ENCODE results near the gene MYL5. TPM values are rescaled to one million over a fixed set of nuclear protein-coding genes. Genes with fewer than 3 reads are reported as not detected.

MYL5 gene
- total RNA-seq, 1 experiment from 2014 or later: 11.7 TPM

DNA sequence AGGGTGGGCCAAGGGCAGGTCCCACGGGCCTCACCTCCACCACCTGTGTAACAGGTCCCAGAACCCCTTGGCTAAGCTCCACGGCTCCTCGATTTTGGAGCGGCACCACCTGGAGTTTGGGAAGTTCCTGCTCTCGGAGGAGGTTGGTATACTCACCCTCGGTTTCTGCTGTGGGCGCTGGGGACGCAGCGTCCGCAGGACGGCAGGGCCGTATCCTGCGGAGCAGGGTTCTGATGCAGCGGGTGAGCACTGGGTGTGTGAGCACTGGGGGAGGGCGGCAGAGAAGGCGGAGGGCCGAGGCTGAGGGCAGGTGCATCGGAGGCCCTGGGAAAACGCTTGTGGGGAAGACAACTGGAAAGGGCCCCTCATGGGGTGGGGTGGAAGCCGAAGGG lies 11.3 kb upstream of the MYL5 start:
- no TSS peak for BruUV-seq (replicated peaks)
- H3K9me3 ChIP-seq (ENCODE audit: low read depth, low read length, poor library complexity, severe bottlenecking): no peaks in the 10 kb centered on the region
- peaks cover 4% of the 10 kb centered on the region for H3K4me1 ChIP-seq (ENCODE audit: insufficient read depth, low read length, poor library complexity, severe bottlenecking)
- no peak for DNase-seq (ENCODE audit: low spot score)
- TF ChIP-seq, protein P1, sequence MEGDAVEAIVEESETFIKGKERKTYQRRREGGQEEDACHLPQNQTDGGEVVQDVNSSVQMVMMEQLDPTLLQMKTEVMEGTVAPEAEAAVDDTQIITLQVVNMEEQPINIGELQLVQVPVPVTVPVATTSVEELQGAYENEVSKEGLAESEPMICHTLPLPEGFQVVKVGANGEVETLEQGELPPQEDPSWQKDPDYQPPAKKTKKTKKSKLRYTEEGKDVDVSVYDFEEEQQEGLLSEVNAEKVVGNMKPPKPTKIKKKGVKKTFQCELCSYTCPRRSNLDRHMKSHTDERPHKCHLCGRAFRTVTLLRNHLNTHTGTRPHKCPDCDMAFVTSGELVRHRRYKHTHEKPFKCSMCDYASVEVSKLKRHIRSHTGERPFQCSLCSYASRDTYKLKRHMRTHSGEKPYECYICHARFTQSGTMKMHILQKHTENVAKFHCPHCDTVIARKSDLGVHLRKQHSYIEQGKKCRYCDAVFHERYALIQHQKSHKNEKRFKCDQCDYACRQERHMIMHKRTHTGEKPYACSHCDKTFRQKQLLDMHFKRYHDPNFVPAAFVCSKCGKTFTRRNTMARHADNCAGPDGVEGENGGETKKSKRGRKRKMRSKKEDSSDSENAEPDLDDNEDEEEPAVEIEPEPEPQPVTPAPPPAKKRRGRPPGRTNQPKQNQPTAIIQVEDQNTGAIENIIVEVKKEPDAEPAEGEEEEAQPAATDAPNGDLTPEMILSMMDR (conservative IDR thresholded peaks at IDR 0.05; ENCODE audit: low read depth, low read length): no peak
- no peak for TF ChIP-seq EZH2 (IDR thresholded peaks at IDR 0.05; ENCODE audit: borderline replicate concordance, low read depth, low read length, poor library complexity, severe bottlenecking)
- H3K27ac ChIP-seq (ENCODE audit: low read depth, low read length, poor library complexity, severe bottlenecking): peak overlapping the region; percentile 79
- H3K4me3 ChIP-seq (ENCODE audit: low read depth, low read length, poor library complexity, severe bottlenecking): peak overlapping the region; percentile 77
- intact Hi-C loops (cut with micrococcal nuclease; ENCODE audit: unreplicated experiment): no loop called here
- CTCF ChIA-PET: interaction anchor here (1.0 kb wide), 1 partner anchor 11 kb away, joined by 4 read pairs; the partner anchor contains the start of genes ATP5ME and MYL5
- no peaks in the 10 kb centered on the region for H3K27me3 ChIP-seq (replicated peaks; ENCODE audit: insufficient read depth, low read depth, low read length, poor library complexity)
- POLR2A ChIA-PET (ENCODE audit: low non-redundant PET): no interaction called here
- no peaks in the 10 kb centered on the region for H3K36me3 ChIP-seq (ENCODE audit: insufficient read depth, low read length, poor library complexity, severe bottlenecking)

DNA sequence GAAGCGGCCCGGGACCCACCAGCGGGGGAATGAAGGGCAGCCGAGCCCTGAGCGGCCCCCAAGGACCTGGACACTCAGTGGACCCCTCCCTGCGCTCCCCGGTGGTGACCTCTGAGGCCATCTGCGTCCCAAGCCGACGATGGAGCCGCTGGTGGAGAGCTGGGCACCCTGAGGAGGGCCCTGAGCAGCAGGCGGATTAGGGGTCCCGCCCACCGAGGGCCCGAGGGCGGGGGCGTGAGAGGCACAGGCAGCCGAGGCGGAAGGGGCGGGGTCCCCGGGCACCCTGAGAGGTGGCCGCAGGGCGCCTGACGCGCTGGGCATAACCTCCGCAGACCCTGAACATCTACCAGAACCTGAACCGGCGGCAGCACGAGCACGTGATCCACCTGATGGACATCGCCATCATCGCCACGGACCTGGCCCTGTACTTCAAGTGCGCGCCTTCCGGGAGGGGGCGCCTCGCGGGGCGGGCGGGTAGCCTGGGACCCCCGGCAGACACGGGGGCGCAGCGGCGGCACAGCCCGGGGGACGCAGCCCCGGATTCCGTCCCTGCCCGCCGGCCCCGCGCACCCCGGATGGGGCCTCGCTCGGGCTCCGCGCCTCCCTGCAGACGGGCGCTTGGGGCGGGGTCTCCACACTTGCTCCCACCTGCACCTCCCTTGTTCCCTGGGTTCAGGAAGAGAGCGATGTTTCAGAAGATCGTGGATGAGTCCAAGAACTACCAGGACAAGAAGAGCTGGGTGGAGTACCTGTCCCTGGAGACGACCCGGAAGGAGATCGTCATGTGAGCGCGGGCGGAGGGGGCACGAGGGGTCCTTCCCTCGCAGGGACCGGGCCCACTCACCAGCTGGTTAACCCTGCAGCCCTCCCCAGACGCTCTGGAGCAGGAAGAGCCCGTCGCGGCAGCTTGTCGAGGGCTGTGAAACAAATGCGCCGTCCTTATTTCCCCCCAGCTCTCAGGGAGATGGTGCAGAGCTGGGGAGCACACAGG lies 10.6 kb upstream of the MYL5 start:
- no peaks in the 10 kb centered on the region for H3K36me3 ChIP-seq (ENCODE audit: insufficient read depth, low read length, poor library complexity, severe bottlenecking)
- peak overlapping the region; percentile 79 for H3K27ac ChIP-seq (ENCODE audit: low read depth, low read length, poor library complexity, severe bottlenecking)
- intact Hi-C loops (cut with micrococcal nuclease; ENCODE audit: unreplicated experiment): no loop called here
- peak overlapping the region; percentile 77 for H3K4me3 ChIP-seq (ENCODE audit: low read depth, low read length, poor library complexity, severe bottlenecking)
- peak; percentile 87 for DNase-seq (ENCODE audit: low spot score)
- ChIA-PET POLR2A (ENCODE audit: low non-redundant PET) (no interaction called here), CTCF (interaction anchor here (1.0 kb wide), 1 partner anchor 10 kb away, joined by 4 read pairs; the partner anchor contains the start of genes ATP5ME and MYL5)
- H3K27me3 ChIP-seq (replicated peaks; ENCODE audit: insufficient read depth, low read depth, low read length, poor library complexity): no peaks in the 10 kb centered on the region
- H3K4me1 ChIP-seq (ENCODE audit: insufficient read depth, low read length, poor library complexity, severe bottlenecking): peaks cover 4% of the 10 kb centered on the region
- no peaks in the 10 kb centered on the region for H3K9me3 ChIP-seq (ENCODE audit: low read depth, low read length, poor library complexity, severe bottlenecking)
- no peak for TF ChIP-seq EZH2 (IDR thresholded peaks at IDR 0.05; ENCODE audit: borderline replicate concordance, low read depth, low read length, poor library complexity, severe bottlenecking)
- TF ChIP-seq, protein P1 (conservative IDR thresholded peaks at IDR 0.05; ENCODE audit: low read depth, low read length): peak; percentile 38; the same call in 1 of the 2 replicates
- BruUV-seq (replicated peaks): TSS peak; percentile 58

DNA sequence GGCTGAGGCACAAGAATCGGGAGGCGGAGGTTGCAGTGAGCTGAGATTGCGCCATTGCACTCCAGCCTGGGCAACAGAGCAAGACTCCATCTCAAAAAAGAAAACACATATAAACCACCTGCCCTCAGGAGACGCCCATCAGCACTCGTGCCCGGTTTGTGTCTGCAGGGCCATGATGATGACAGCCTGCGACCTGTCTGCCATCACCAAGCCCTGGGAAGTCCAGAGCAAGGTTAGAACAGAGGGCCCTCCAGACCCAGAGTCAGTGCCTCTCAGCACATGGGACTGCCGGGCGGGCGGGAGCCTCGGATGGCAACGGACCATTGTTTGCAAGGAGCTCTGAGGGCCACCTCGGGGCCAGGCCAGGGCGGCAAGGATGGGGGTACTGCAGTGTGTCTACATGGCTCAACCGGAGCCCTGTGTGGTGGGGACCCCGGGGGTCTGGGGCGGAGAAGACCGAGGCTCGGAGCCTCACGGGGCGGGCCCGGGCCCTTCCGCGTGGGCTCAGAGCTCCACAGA lies 9.6 kb upstream of the MYL5 start:
- H3K36me3 ChIP-seq (ENCODE audit: insufficient read depth, low read length, poor library complexity, severe bottlenecking): no peaks in the 10 kb centered on the region
- intact Hi-C loops (cut with micrococcal nuclease; ENCODE audit: unreplicated experiment): no loop called here
- H3K4me3 ChIP-seq (ENCODE audit: low read depth, low read length, poor library complexity, severe bottlenecking): no peak overlapping the region
- DNase-seq (ENCODE audit: low spot score): no peak
- TF ChIP-seq EZH2 (IDR thresholded peaks at IDR 0.05; ENCODE audit: borderline replicate concordance, low read depth, low read length, poor library complexity, severe bottlenecking): no peak
- BruUV-seq (replicated peaks): no TSS peak
- no peak overlapping the region for H3K27ac ChIP-seq (ENCODE audit: low read depth, low read length, poor library complexity, severe bottlenecking)
- H3K27me3 ChIP-seq (replicated peaks; ENCODE audit: insufficient read depth, low read depth, low read length, poor library complexity): no peaks in the 10 kb centered on the region
- ChIA-PET CTCF (no interaction called here), POLR2A (ENCODE audit: low non-redundant PET) (no interaction called here)
- H3K9me3 ChIP-seq (ENCODE audit: low read depth, low read length, poor library complexity, severe bottlenecking): no peaks in the 10 kb centered on the region
- H3K4me1 ChIP-seq (ENCODE audit: insufficient read depth, low read length, poor library complexity, severe bottlenecking): peaks cover 4% of the 10 kb centered on the region

Measured in A673 (cell line).